Measurements from ENCODE around the gene CA12.
"Not testable (repeated sequence)": the region's sequence is repeated elsewhere in the genome, so short reads cannot be mapped to it uniquely, and the experiment has no call there.

CA12 gene

GRCh38 chr15:63357061-63357460, 24.6 kb downstream of the CA12 start:
- no peak for TF ChIP-seq JUND (IDR thresholded peaks at IDR 0.05; ENCODE audit: low read depth)
- in situ Hi-C loops (cut with HindIII; ENCODE audit: low pct_unique_long_range_greater_than_20kb, low sequenced_read_pairs), result no loop called here

GRCh38 chr15:63354821-63355650, 26.6 kb downstream of the CA12 start:
- TF ChIP-seq JUND (IDR thresholded peaks at IDR 0.05; ENCODE audit: low read depth), result no peak
- in situ Hi-C loops (cut with HindIII; ENCODE audit: low pct_unique_long_range_greater_than_20kb, low sequenced_read_pairs), result no loop called here
- DNase-seq (ENCODE audit: low read depth in 1 of 2, low spot score in 1 of 2), result no peak

More at GRCh38 chr15:63357061-63357460, 24.6 kb downstream of the CA12 start:
- DNase-seq (ENCODE audit: low read depth in 1 of 2, low spot score in 1 of 2), result no peak

DNA sequence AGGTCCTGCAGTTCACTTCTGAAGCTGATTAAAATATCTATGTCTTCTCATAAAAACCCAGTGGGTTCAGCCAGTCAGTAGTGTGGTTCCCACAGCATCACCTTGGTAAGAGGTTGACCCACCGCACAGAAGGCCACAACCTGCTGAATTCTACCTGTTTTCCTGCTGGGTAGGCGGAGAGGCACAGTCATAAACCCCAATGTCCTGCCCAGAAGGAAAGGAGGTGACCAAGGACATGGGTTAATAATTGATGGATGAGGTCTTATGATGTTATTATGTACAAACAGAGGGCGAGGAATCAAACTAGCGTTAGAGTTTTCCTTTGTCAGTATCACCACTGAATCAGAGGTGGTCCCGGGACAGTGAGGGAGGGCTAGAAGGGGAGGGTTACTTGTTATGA, 27.8 kb downstream of the CA12 start:
- in situ Hi-C loops (cut with HindIII; ENCODE audit: low pct_unique_long_range_greater_than_20kb, low sequenced_read_pairs), result no loop called here
- no peak for DNase-seq (ENCODE audit: low read depth in 1 of 2, low spot score in 1 of 2)
- TF ChIP-seq JUND (IDR thresholded peaks at IDR 0.05; ENCODE audit: low read depth), result no peak

GRCh38 chr15:63353261-63353660, 28.4 kb downstream of the CA12 start:
- no peak for DNase-seq (ENCODE audit: low read depth in 1 of 2, low spot score in 1 of 2)
- no peak for TF ChIP-seq JUND (IDR thresholded peaks at IDR 0.05; ENCODE audit: low read depth)
- in situ Hi-C loops (cut with HindIII; ENCODE audit: low pct_unique_long_range_greater_than_20kb, low sequenced_read_pairs), result no loop called here

GRCh38 chr15:63352808-63353207, 28.8 kb downstream of the CA12 start:
- no peak for TF ChIP-seq JUND (IDR thresholded peaks at IDR 0.05; ENCODE audit: low read depth)
- DNase-seq (ENCODE audit: low read depth in 1 of 2, low spot score in 1 of 2), result no peak
- in situ Hi-C loops (cut with HindIII; ENCODE audit: low pct_unique_long_range_greater_than_20kb, low sequenced_read_pairs), result no loop called here

DNA sequence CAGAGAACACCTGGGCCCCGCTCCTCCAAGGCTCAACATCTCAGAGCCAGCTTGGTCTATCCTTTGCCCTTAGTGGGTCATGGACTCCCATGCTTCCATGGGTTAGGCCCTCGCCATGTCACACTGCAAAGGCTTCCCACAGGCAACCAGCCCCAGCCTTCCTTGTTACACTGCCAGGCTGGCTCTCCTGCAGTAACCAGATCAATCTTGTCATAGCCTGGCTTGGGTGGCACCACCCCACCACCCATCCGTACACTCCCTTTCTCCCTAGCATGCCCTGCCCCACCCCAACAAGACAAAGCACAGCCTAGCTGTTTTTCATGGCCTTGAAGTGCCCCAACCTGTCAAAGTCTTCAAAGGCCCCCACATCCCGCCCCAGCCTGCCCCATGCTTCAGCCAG, 30.5 kb downstream of the CA12 start:
- no peak for DNase-seq (ENCODE audit: low read depth in 1 of 2, low spot score in 1 of 2)
- no peak for TF ChIP-seq JUND (IDR thresholded peaks at IDR 0.05; ENCODE audit: low read depth)
- in situ Hi-C loops (cut with HindIII; ENCODE audit: low pct_unique_long_range_greater_than_20kb, low sequenced_read_pairs), result no loop called here

GRCh38 chr15:63350178-63350621, 31.4 kb downstream of the CA12 start:
- in situ Hi-C loops (cut with HindIII; ENCODE audit: low pct_unique_long_range_greater_than_20kb, low sequenced_read_pairs), result no loop called here
- no peak for TF ChIP-seq JUND (IDR thresholded peaks at IDR 0.05; ENCODE audit: low read depth)
- no peak for DNase-seq (ENCODE audit: low read depth in 1 of 2, low spot score in 1 of 2)

DNA sequence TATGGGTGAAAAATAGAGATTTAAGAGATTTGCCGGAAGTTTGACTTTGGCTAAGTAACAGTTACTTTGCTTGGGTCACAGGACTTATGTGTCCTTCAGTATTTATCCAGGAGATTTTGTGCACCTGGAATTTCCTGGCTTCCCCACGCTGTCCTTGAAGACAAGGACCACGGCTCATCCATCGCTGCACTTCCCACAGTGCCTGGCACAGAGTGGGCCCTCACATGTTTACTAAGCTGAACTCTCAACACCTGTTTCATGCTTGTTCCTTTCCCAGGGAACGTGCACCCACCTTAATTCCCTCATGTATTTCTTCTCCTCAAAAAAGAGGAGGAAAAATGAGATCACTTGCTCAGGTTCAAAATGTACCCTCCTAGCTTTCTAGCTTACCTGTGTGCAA, 32.0 kb downstream of the CA12 start:
- in situ Hi-C loops (cut with HindIII; ENCODE audit: low pct_unique_long_range_greater_than_20kb, low sequenced_read_pairs), result no loop called here
- no peak for TF ChIP-seq JUND (IDR thresholded peaks at IDR 0.05; ENCODE audit: low read depth)
- no peak for DNase-seq (ENCODE audit: low read depth in 1 of 2, low spot score in 1 of 2)

DNA sequence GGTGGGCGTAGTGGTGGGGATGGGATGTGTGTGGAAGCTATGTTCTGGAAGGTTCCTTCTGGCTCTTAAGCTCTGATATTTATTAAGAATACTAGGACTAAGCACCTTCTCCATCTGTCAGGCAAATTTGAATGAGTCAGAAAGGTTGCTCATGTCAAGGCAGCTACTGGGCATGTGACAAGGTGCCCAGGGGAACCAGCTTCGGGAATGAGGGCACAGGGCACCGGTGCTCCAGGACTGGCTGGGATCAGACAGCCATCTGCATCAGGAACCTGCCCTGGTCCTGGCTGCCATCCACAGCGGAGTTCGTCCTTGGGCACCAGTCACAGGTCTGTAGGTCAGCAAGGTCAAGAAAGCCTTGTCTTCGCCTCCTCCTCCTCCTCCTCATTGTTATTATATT, 32.5 kb downstream of the CA12 start:
- in situ Hi-C loops (cut with HindIII; ENCODE audit: low pct_unique_long_range_greater_than_20kb, low sequenced_read_pairs), result no loop called here
- TF ChIP-seq JUND (IDR thresholded peaks at IDR 0.05; ENCODE audit: low read depth), result no peak
- no peak for DNase-seq (ENCODE audit: low read depth in 1 of 2, low spot score in 1 of 2)

DNA sequence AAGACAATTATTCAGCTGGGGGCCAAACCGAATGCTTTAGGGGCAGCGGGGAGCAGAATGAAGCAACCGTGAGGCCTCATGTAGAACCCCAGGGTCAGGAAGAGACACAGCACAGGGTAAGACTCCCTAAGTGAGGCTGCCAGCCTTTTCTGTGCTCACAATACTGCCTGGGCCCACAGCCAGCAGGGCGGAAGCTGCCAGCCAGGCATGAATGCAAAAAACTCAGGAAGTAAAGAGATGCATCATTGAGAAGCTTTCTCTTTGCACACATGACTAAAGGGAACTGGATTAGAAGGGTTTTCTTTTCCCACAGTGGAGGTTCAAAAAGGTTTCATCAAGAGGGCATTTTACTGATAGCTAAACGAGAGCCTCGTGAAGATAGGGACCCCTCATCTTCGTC, 33.3 kb downstream of the CA12 start:
- in situ Hi-C loops (cut with HindIII; ENCODE audit: low pct_unique_long_range_greater_than_20kb, low sequenced_read_pairs), result no loop called here
- no peak for TF ChIP-seq JUND (IDR thresholded peaks at IDR 0.05; ENCODE audit: low read depth)
- DNase-seq (ENCODE audit: low read depth in 1 of 2, low spot score in 1 of 2), result peak; percentile 34 to 56

DNA sequence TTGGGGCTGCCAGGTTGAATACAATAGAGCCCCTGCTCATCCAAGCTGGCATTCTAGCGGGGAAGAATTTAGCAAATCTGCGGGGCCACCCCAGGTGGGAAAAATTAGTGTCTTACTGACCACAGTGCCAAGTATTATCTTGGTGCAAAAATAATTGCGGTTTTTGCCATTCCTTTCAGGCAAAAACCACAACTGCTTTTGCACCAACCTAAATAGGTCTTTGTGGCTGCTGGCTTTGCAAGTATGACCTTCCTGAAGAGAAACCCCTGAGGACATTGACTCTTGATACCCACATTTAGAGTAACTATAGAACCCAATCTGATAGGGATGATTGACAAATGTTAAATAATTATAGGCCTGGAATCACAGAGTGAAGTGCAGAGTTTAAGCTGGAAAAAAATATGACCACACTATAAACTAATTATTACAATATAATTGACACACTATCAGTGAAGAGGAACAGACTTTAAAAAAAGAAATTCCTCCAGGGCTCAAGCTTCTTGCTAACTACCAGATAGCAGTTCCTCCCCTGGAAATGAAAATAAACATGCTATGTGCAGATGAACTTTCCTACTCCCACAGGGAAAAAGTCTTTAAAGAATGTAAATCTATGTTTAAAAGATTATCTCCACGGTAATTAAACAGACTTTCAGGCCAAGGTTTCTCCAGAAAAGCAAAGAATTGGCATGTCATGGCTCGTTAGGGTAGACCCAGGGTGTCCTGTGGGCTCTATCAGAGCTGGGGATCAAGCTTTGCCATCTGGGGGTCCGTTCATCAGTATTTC, 34.4 kb downstream of the CA12 start:
- no peak for TF ChIP-seq JUND (IDR thresholded peaks at IDR 0.05; ENCODE audit: low read depth)
- in situ Hi-C loops (cut with HindIII; ENCODE audit: low pct_unique_long_range_greater_than_20kb, low sequenced_read_pairs), result no loop called here
- no peak for DNase-seq (ENCODE audit: low read depth in 1 of 2, low spot score in 1 of 2)

DNA sequence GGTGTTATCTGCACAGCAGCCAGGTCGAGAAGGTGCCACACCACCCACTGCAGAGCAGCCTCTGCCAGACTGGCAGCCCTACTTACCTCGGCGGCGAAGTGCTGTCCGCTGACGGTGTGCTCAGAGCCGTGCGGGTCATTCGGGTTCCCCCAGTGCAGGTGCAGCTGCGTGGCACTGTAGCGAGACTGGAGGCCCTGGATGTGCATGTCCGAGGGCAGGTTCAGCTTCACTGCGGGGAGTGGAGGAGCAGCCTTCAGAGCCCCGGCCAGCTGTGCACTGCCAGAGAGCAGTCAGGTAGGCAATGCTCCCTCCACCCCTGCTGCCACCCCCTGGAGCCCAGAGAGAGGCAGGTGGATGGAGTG, 36.3 kb downstream of the CA12 start:
- in situ Hi-C loops (cut with HindIII; ENCODE audit: low pct_unique_long_range_greater_than_20kb, low sequenced_read_pairs), result no loop called here
- no peak for DNase-seq (ENCODE audit: low read depth in 1 of 2, low spot score in 1 of 2)
- no peak for TF ChIP-seq JUND (IDR thresholded peaks at IDR 0.05; ENCODE audit: low read depth)

DNA sequence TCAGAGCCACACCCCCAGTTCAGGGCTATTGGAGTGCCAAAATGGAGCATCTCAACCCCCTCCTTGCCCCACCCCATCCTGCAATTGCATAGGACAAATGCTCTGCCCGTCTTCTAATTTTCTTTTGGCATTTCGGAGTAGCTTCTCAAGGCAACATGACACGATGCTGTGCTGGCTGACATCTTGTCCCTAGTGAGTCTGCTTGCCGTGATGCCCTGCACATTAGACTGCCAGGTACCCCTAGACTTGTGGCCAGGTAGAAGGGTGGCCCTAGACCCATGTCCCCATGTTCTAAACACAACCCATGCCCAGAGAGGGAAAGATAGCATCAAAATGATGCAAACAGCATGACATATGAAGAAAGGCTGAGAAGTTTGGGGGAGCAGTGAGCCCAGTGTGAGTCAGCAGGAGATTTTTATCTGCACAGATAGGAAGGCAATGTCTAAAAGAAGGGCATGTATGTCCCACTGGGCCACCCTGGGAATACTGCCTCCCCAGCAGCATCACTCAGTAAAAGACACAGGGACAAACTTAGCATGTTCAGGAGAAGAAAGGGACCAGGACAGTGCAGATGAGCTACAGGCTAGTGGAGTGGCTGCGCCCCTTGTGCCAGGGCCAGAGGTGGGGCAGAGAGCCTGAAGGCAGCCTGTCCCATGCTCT, 36.8 kb downstream of the CA12 start:
- in situ Hi-C loops (cut with HindIII; ENCODE audit: low pct_unique_long_range_greater_than_20kb, low sequenced_read_pairs), result no loop called here
- TF ChIP-seq JUND (IDR thresholded peaks at IDR 0.05; ENCODE audit: low read depth), result no peak
- no peak for DNase-seq (ENCODE audit: low read depth in 1 of 2, low spot score in 1 of 2)

DNA sequence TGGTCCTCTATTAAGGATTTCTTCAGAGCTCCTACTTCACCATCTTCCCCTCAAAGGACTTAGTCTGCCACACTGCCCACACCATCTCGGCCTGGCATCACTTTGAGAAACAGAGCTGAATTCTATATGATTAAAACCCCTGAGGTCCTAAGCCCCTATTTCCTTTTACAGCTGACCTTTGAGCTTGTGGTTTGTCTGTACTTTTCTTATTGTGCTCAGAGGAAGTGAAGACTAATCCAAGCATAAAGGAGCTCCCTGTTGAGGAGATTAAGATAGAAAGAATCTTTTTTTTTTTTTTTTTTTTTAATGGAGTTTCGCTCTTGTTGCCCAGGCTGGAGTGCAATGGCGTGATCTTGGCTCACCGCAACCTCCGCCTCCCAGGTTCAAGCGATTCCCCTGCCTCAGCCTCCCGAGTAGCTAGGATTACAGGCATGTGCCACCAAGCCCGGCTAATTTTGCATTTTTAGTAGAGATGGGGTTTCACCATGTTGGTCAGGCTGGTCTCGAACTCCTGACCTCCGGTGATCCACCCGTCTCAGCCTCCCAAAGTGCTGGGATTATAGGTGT, 38.6 kb downstream of the CA12 start:
- in situ Hi-C loops (cut with HindIII; ENCODE audit: low pct_unique_long_range_greater_than_20kb, low sequenced_read_pairs); DNase-seq (ENCODE audit: low read depth in 1 of 2, low spot score in 1 of 2): not testable (repeated sequence)
